ENCODE measurements around the gene SYT5. TPM values are rescaled to one million over a fixed set of nuclear protein-coding genes. Genes with fewer than 3 reads are reported as not detected.

Gene SYT5
- total RNA-seq, 1 experiment from 2014 or later: 2.3 TPM

DNA sequence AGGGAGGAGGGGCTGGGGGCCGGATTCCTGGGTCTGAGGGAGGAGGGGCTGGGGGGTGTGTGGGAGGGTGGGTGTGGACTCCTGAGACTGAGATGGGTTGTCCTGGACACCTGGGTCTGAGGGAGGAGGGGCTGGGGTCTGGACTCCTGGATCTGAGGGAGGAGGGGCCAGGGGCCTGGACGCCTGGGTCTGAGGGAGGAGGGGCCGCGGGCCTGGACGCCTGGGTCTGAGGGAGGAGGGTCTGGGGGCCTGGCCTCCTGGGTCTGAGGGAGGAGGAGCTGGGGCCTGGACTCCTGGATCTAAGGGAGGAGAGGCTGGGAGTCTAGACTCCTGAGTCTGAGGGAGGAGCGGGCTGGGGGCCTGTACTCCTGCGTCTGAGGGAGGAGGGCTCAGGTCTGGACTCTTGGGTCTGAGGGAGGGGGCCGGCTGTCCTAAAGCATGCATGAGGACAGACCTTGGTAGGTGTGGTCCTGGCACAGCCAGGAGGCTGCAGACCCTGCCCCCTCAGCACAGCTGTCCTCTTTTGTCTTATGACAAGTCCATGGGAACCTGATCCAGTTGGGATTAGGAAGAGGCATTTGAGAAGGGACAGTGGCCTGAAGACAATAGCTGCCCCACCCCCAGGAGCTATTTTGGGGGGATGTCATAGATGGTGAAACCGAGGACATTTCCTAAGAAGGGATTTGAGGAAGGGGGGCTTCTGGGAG lies 32.4 kb downstream of the SYT5 start:
- Histone ChIP-seq H3K36me3 (ENCODE audit: control insufficient read depth in 1 of 2, insufficient read depth in 2 of 2, low read length in 2 of 2) (0 out of 4 replicates have a peak, but pooled peaks cover 0 to 4% of the 10 kb centered on the region in 2 experiments), H3K9ac (ENCODE audit: low read length) (peak overlapping the region; percentile 70), H3K79me2 (ENCODE audit: insufficient read depth, low read length) (peaks cover 4% of the 10 kb centered on the region), H2AFZ (ENCODE audit: low read depth, low read length, poor library complexity, severe bottlenecking) (no peak overlapping the region), H3K9me3 (ENCODE audit: control insufficient read depth in 1 of 2, insufficient read depth in 1 of 2, low read depth in 1 of 2, low read length in 2 of 2) (no peaks in the 10 kb centered on the region), H3K4me1 (ENCODE audit: control insufficient read depth in 1 of 2, insufficient read depth in 2 of 2, low read length in 2 of 2) (peaks cover 19 to 64% of the 10 kb centered on the region in 2 experiments), H3K4me2 (ENCODE audit: low read length) (peak overlapping the region; percentile 88), H3K27me3 (ENCODE audit: insufficient read depth, low read length) (no peaks in the 10 kb centered on the region), H3K27ac (ENCODE audit: low read depth, low read length) (peak overlapping the region; percentile 99), H3K4me3 (replicated peaks in 1 of 2; ENCODE audit: low read depth in 1 of 2, low read length in 2 of 2) (peak overlapping the region; percentile 60 to 69), H4K20me1 (ENCODE audit: insufficient read depth) (no peaks in the 10 kb centered on the region), H3K9me2 (ENCODE audit: insufficient read depth) (no peaks in the 10 kb centered on the region)
- ChIA-PET RAD21 (ENCODE audit: low non-redundant PET in 1 of 2, low total read pairs in 2 of 2, uncharacterized antibody in 2 of 2, unreplicated experiment in 2 of 2) (interaction anchor here (0.6 to 1.8 kb wide), 4 partner anchors 8 to 40 kb away, joined by 3 to 13 read pairs (median 7); no protein-coding TSS in a partner anchor), POLR2A (interaction anchor here (0.6 to 2.9 kb wide), 7 partner anchors 9 to 495 kb away, joined by 3 to 24 read pairs (median 4); no protein-coding TSS in a partner anchor), CTCF (interaction anchor here (1.2 to 4.4 kb wide), 5 partner anchors 12 to 356 kb away, joined by 3 to 53 read pairs (median 11); partner anchors contain the start of gene DNAAF3)
- ATAC-seq (no peak), DNase-seq (ENCODE audit: low read depth, low spot score) (no peak)
- TF ChIP-seq ZNF274 (IDR thresholded peaks at IDR 0.05; ENCODE audit: low read depth, low read length) (no peak), EGR1 (IDR thresholded peaks at IDR 0.05; ENCODE audit: low read depth) (no peak)
- intact Hi-C loops (cut with micrococcal nuclease): loop anchor here (10.0 kb wide), 1 partner anchor 487 kb away; no protein-coding TSS in a partner anchor
- BruUV-seq (replicated peaks): no TSS peak

DNA sequence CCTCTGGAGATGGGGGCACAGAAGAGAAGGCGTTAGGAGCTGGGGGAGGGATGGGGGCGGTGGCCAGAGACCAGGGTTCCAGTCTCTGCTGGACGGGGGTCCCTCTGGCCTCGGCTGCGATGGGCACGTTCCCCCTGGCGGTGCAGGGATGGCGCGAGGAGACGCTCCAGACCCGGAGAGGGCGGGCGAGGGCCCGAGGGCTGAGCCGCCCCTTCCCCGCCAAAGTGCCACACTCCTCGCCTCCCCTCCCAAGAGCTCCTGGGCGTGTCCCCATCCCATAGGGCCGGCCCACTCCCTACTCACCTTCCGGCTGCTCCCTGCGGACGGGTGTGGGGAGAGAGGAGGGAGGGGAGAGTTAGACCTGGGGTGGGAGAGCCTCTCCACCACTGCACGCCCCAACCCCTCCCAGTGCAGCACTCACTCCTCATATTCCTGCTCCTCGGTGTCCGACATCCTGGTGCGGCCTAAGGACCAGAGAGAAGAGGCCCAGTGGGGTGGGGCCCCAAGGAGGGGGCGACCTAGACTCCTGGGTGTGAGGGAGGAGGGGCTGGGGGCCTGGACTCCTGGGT lies 33.3 kb downstream of the SYT5 start:
- Histone ChIP-seq H3K9me3 (ENCODE audit: control insufficient read depth in 1 of 2, insufficient read depth in 1 of 2, low read depth in 1 of 2, low read length in 2 of 2) (no peaks in the 10 kb centered on the region), H4K20me1 (ENCODE audit: insufficient read depth) (no peaks in the 10 kb centered on the region), H3K9me2 (ENCODE audit: insufficient read depth) (no peaks in the 10 kb centered on the region), H2AFZ (ENCODE audit: low read depth, low read length, poor library complexity, severe bottlenecking) (no peak overlapping the region), H3K4me1 (ENCODE audit: control insufficient read depth in 1 of 2, insufficient read depth in 2 of 2, low read length in 2 of 2) (peaks cover 16 to 60% of the 10 kb centered on the region in 2 experiments), H3K4me2 (ENCODE audit: low read length) (peak overlapping the region; percentile 88), H3K27me3 (ENCODE audit: insufficient read depth, low read length) (no peaks in the 10 kb centered on the region), H3K9ac (ENCODE audit: low read length) (peak overlapping the region; percentile 70), H3K4me3 (replicated peaks in 1 of 2; ENCODE audit: low read depth in 1 of 2, low read length in 2 of 2) (peak overlapping the region; percentile 60 to 69), H3K36me3 (ENCODE audit: control insufficient read depth in 1 of 2, insufficient read depth in 2 of 2, low read length in 2 of 2) (0 out of 4 replicates have a peak, but pooled peaks cover 0 to 4% of the 10 kb centered on the region in 2 experiments), H3K27ac (ENCODE audit: low read depth, low read length) (peak overlapping the region; percentile 99), H3K79me2 (ENCODE audit: insufficient read depth, low read length) (peaks cover 4% of the 10 kb centered on the region)
- POLR2A ChIA-PET: interaction anchor here (0.6 to 2.9 kb wide), 17 partner anchors 9 to 496 kb away, joined by 3 to 24 read pairs (median 4); partner anchors contain the start of genes DNAAF3, KMT5C, PPP1R12C and TNNI3
- RAD21 ChIA-PET (ENCODE audit: low non-redundant PET in 1 of 2, low total read pairs in 2 of 2, uncharacterized antibody in 2 of 2, unreplicated experiment in 2 of 2): interaction anchor here (0.6 to 1.8 kb wide), 7 partner anchors 9 to 496 kb away, joined by 3 to 13 read pairs (median 4); partner anchors contain the start of genes ZNF581 (in 1 of the 2) and ZNF784 (in 1 of the 2)
- CTCF ChIA-PET: interaction anchor here (0.6 to 4.4 kb wide), 19 partner anchors 10 to 507 kb away, joined by 3 to 53 read pairs (median 4); partner anchors contain the start of genes DNAAF3, FIZ1, ISOC2 and PPP1R12C
- DNase-seq (ENCODE audit: low read depth, low spot score) (peak; percentile 61), ATAC-seq (peak; percentile 92)
- intact Hi-C loops (cut with micrococcal nuclease): loop anchor here (10.0 kb wide), 1 partner anchor 488 kb away; no protein-coding TSS in a partner anchor
- BruUV-seq (replicated peaks): no TSS peak
- TF ChIP-seq POLR2A (IDR thresholded peaks at IDR 0.05; ENCODE audit: borderline replicate concordance, extremely low read depth, insufficient read depth, insufficient read length) (peak; percentile 36), SRF (IDR thresholded peaks at IDR 0.05; ENCODE audit: low read depth) (no peak), SIN3A (IDR thresholded peaks at IDR 0.05; ENCODE audit: low read depth) (peak; percentile 31; the same call in 1 of the 2 replicates), EZH2 (IDR thresholded peaks at IDR 0.05) (no peak), ZFX (IDR thresholded peaks at IDR 0.05) (0 out of 2 replicates have a peak, but pooled peaks have one; percentile 17), SP1 (IDR thresholded peaks at IDR 0.05; ENCODE audit: low read depth) (peak; percentile 65), FOSL1 (IDR thresholded peaks at IDR 0.05; ENCODE audit: low read depth) (no peak), JUND (IDR thresholded peaks at IDR 0.05) (no peak), POLR2AphosphoS5 (IDR thresholded peaks at IDR 0.05; ENCODE audit: low read depth, low read length) (peak; percentile 67)
- TF ChIP-seq, protein P1, sequence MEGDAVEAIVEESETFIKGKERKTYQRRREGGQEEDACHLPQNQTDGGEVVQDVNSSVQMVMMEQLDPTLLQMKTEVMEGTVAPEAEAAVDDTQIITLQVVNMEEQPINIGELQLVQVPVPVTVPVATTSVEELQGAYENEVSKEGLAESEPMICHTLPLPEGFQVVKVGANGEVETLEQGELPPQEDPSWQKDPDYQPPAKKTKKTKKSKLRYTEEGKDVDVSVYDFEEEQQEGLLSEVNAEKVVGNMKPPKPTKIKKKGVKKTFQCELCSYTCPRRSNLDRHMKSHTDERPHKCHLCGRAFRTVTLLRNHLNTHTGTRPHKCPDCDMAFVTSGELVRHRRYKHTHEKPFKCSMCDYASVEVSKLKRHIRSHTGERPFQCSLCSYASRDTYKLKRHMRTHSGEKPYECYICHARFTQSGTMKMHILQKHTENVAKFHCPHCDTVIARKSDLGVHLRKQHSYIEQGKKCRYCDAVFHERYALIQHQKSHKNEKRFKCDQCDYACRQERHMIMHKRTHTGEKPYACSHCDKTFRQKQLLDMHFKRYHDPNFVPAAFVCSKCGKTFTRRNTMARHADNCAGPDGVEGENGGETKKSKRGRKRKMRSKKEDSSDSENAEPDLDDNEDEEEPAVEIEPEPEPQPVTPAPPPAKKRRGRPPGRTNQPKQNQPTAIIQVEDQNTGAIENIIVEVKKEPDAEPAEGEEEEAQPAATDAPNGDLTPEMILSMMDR (IDR thresholded peaks at IDR 0.05 in 2 of 3, conservative IDR thresholded peaks at IDR 0.05 in 1 of 3; ENCODE audit: borderline replicate concordance in 1 of 3, insufficient read depth in 1 of 3, low read depth in 2 of 3, low read length in 2 of 3): no peak
- TF ChIP-seq, protein P2, sequence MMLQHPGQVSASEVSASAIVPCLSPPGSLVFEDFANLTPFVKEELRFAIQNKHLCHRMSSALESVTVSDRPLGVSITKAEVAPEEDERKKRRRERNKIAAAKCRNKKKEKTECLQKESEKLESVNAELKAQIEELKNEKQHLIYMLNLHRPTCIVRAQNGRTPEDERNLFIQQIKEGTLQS (IDR thresholded peaks at IDR 0.05): no peak
- TF ChIP-seq, protein P3, sequence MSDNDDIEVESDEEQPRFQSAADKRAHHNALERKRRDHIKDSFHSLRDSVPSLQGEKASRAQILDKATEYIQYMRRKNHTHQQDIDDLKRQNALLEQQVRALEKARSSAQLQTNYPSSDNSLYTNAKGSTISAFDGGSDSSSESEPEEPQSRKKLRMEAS (IDR thresholded peaks at IDR 0.05): peak; percentile 63
